GM21390 (cell line): Measurements from ENCODE around the gene DGCR8.
"Not testable (repeated sequence)": the region's sequence is repeated elsewhere in the genome, so short reads cannot be mapped to it uniquely, and the experiment has no call there.

Source experiments
- ATAC-seq: cut with Tn5 transposase; IDR thresholded peaks from one replicate; pipeline ENCODE4 v1.9.1; 2021; ENCODE audit not compliant: unreplicated experiment

The DGCR8 gene

DNA sequence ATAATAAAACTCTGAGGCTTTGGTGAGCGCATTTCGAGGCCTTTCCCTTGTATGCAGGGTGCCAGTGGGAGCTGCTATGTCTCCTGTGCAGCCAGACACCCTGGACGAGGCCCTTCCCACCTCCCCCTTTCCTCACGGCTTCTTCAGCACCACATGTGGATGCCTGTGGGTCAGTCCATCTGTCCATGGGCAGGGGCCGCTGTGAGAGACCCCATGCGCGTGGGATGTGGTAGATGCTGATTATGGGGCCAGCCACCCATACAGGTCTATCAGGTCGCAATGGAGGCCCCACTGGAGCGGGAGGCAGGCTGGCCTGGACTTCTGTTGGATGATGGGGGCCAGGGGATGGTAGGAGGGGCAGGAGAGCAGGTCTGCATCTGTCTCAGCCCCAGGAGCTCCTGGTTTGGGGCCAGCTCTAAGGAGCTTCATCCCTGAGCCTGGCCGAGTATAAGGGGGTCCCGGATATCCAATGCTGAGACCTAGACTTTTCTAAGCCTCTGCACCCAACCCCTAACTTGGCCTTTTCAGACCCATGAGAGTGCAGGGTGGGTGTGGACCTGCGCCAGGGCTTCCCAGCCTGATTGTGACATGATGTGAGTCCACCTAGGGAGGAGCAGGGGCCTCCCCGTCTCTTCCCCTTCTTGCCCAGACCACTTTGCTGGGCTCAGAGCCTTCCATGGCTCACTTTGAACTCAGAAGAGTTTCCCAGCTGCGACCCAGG is 14.0 kb upstream of the DGCR8 start:
- ATAC-seq: no peak

DNA sequence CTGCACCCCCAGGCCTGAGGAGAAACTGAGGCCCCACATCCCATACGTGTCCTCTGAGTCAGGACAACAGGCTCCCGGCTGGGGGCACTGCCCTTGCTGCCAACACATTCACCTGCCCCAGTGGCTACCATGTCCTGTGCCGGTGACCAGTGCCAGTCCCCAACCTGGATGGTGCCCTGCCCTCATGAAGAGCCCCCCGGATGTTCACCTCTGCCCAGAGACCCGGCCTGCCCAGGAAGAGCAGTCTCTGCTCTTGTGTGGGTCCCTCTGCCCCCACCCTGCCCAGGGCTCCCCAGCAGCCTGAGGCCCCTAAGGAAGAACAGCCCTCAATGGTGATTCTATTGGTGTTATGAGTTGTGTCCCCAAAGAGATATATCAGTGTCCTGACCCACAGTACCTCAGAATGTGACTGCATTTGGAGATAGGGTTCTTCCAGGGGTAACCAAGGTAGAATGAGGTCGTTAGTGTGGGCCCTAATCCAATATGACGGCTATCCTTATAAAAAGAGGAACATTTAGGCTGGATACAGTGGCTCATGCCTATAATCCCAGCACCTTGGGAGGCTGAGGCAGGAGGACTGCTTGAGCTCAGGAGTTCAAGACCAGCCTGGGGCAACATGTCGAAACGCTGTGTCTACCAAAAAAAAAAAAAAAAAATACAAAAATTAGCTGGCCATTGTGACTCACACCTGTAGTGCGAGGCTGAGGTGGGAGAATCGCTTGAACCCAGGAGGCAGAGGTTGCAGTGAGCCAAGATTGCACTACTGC is 13.2 kb upstream of the DGCR8 start:
- ATAC-seq: no peak

DNA sequence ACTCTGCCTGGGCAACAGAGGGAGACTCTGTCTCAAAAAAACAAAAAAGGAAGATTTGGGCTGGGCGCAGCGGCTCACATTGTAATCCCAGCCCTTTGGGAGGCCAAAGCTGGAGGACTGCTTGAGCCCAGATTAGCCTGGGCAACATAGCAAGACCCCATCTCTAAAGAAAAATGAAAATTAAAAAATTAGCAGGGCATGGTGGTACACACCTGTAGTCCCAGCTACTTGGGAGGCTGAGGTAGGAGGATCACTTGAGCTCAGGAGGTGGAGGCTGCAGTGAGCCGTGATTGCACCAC is 12.7 kb upstream of the DGCR8 start:
- not testable (repeated sequence) for ATAC-seq

- ATAC-seq: no peak
These were observed 11.4 kb upstream of the DGCR8 start for GRCh38 chr22:20068640-20069039.

GRCh38 chr22:20069331-20070042 is 10.6 kb upstream of the DGCR8 start:
- ATAC-seq: no peak

DNA sequence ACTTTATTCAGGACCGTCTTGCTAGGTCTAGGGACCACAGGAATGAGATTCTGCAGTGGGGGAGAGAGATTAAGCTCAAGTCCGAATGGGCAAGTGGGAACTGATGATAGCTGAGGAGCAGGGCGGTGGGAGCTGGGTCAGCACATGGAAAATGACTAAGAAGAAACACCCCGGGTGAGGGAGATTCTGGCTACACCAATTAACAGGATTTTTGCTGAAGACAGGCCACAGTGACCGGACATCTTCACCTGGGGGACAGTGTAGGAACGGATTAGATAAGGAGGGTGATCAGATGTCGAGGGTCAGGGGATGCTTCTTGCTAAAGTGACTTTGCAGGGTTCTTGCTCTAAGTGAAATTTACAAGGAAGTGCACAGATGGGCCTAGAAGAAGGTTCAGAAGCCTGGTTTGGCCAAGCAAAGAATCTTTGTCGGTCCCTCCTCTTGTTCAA is 8.5 kb upstream of the DGCR8 start:
- ATAC-seq: no peak

DNA sequence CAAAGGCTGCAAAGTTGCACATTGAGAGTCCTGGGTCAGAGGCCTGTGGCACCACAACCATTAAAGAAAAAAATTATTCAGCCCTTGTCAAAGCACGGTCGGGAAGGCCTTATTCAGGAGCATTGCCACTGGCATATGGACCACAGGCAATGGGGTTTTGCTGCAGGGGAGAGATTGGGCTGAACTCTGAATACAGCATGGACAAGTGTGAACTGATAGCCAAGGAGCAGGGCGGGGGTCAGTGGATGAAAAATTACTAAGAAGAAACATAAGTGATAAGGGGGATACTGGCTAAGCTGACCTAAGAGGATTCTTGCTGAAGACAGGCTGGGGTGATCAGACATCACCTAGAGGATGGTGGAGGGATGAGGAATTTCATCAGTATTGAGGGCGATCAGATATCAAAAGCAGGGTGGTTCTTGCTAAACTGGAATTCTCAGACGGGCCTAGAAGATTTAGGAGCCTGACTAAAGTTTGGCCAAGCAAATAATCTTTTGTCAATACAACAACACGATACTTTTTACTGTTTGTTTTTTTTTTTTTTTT is 3.3 kb upstream of the DGCR8 start:
- no peak for ATAC-seq

DNA sequence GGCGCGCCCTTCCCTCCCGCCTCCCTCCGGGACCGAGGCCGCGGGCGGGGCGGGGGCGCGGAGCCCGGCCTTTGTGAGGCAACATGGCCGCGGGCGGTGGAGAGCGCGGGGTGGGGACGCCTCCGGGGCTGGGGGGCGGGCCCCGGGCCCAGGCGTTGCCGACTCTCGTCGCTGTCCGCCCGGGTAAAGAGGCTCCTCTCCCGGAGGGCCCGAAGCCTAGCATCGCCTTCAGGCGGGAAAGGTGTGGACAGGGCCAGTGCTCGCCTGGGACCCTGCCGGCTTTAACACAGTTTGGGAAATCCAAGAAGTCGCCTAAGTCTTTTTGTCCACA is 369 bp downstream of the DGCR8 start:
- ATAC-seq: peak; percentile 62

GRCh38 chr22:20080776-20081654 is 974 bp downstream of the DGCR8 start:
- ATAC-seq: no peak

GRCh38 chr22:20083157-20083890 is 3.3 kb downstream of the DGCR8 start:
- ATAC-seq: no peak

- no peak for ATAC-seq
These were observed 4.0 kb downstream of the DGCR8 start for GRCh38 chr22:20083891-20084546.

DNA sequence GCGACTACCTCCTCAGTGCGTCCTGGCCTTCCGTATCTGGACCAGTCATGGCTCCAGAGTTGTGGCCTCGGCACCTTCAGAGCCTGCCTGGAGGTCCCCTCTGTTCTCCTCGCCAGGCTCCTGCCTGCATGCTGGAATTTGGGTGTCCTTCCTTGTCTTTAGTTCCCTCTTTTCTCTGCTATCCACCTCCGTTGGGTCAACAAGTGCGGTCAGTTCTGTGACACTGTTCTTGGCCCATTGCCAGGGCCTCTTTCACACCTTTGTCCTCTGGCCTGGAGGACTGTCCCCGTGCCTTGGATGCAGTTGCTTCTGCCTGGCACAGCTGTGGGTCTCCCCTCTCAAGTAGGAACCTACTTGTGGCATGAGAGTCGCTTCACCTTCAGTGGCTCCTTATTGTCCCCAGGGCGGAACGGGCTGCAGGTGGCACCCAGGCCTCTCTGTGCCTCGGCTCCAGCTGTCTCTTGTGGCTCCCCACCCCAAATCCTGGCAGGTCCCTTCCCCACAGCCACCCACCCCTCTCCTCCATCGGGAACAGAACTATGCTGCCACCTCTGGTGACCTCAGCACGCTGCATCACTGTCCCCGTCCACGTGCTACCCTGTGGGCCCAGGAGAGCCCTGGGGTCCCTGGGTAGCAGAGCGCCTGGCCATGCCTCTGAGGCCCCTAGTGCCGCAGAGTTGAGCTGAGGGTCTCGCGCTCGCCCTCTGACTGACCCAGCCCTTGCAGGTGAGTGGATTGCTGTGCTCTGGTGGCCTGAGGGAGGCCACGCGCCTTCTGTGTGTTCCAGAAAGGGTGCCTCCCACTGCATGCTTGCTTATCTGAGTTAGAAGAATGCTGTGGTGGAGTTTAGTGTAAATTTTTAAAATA is 4.7 kb downstream of the DGCR8 start:
- no peak for ATAC-seq

- no peak for ATAC-seq
These were observed 5.6 kb downstream of the DGCR8 start for GRCh38 chr22:20085651-20086050.

DNA sequence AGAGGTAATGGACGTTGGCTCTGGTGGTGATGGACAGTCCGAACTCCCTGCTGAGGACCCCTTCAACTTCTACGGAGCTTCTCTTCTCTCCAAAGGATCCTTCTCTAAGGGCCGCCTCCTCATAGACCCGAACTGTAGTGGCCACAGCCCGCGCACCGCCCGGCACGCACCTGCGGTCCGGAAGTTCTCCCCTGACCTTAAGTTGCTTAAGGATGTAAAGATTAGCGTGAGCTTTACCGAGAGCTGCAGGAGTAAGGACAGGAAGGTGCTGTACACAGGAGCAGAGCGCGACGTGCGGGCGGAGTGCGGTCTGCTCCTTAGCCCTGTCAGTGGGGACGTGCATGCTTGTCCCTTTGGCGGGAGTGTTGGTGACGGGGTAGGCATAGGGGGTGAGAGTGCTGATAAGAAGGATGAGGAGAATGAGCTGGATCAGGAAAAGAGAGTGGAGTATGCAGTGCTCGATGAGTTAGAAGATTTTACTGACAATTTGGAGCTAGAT is 6.1 kb downstream of the DGCR8 start:
- no peak for ATAC-seq

- ATAC-seq: no peak
These were observed 6.7 kb downstream of the DGCR8 start for GRCh38 chr22:20086763-20087162.

- ATAC-seq: no peak
These were observed 7.5 kb downstream of the DGCR8 start for GRCh38 chr22:20087319-20088262.

DNA sequence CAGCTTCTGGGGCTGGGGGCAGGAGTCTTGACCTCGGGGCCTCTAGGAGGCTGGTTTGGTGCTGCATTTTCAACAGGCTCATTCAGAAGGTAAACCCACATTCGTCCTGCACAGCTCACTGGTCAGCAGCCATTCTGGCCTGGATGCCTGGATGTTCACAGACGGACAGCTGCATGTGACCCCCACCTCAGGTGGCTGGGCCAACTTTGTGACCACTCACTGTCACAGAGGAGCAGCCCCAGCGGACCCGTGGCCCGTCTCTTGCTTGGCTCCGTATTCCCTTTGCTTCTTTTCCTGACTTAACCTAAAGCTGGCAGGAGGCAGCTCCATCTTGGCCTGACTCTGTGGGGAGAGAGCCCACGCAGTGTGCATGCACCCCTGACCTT is 8.2 kb downstream of the DGCR8 start:
- no peak for ATAC-seq
